Measurements from ENCODE around the gene FARS2. TPM values are rescaled to one million over a fixed set of nuclear protein-coding genes. Genes with fewer than 3 reads are reported as not detected.
A peak's percentile ranks its signal among the peaks of the same experiment; 100 is the strongest.

Gene FARS2
- total RNA-seq, 1 experiment from 2014 or later = 13.8 TPM

- Histone ChIP-seq H3K4me1 (ENCODE audit: control insufficient read depth in 1 of 2, insufficient read depth in 2 of 2, low read length in 2 of 2) (peaks cover 0 to 18% of the 10 kb centered on the region in 2 experiments; a peak in 1 of 4 replicates), H3K4me2 (ENCODE audit: low read length) (no peak overlapping the region), H3K4me3 (replicated peaks in 1 of 2; ENCODE audit: low read depth in 1 of 2, low read length in 2 of 2) (no peak overlapping the region), H3K27me3 (ENCODE audit: insufficient read depth, low read length) (no peaks in the 10 kb centered on the region), H2AFZ (ENCODE audit: low read depth, low read length, poor library complexity, severe bottlenecking) (no peak overlapping the region), H4K20me1 (ENCODE audit: insufficient read depth) (no peaks in the 10 kb centered on the region), H3K36me3 (ENCODE audit: control insufficient read depth in 1 of 2, insufficient read depth in 2 of 2, low read length in 2 of 2) (no peaks in the 10 kb centered on the region), H3K27ac (ENCODE audit: low read depth, low read length) (no peak overlapping the region), H3K9me3 (ENCODE audit: control insufficient read depth in 1 of 2, insufficient read depth in 1 of 2, low read depth in 1 of 2, low read length in 2 of 2) (no peaks in the 10 kb centered on the region), H3K9ac (ENCODE audit: low read length) (no peak overlapping the region), H3K9me2 (ENCODE audit: insufficient read depth) (no peaks in the 10 kb centered on the region), H3K79me2 (ENCODE audit: insufficient read depth, low read length) (no peaks in the 10 kb centered on the region)
- no peak for DNase-seq (ENCODE audit: low read depth, low spot score)
- ChIA-PET RAD21 (ENCODE audit: low non-redundant PET in 1 of 2, low total read pairs in 2 of 2, uncharacterized antibody in 2 of 2, unreplicated experiment in 2 of 2) (no interaction called here), POLR2A (no interaction called here), CTCF (interaction anchor here (1.2 kb wide), 1 partner anchor 16 kb away, joined by 5 read pairs; no protein-coding TSS in a partner anchor)
- BruUV-seq (replicated peaks) = no TSS peak
- intact Hi-C loops (cut with micrococcal nuclease) = no loop called here
- no peak for ATAC-seq
- TF ChIP-seq ZNF274 (IDR thresholded peaks at IDR 0.05; ENCODE audit: low read depth, low read length) (no peak), ELF1 (IDR thresholded peaks at IDR 0.05; ENCODE audit: borderline replicate concordance, low read depth) (no peak)
- TF ChIP-seq, protein P1, sequence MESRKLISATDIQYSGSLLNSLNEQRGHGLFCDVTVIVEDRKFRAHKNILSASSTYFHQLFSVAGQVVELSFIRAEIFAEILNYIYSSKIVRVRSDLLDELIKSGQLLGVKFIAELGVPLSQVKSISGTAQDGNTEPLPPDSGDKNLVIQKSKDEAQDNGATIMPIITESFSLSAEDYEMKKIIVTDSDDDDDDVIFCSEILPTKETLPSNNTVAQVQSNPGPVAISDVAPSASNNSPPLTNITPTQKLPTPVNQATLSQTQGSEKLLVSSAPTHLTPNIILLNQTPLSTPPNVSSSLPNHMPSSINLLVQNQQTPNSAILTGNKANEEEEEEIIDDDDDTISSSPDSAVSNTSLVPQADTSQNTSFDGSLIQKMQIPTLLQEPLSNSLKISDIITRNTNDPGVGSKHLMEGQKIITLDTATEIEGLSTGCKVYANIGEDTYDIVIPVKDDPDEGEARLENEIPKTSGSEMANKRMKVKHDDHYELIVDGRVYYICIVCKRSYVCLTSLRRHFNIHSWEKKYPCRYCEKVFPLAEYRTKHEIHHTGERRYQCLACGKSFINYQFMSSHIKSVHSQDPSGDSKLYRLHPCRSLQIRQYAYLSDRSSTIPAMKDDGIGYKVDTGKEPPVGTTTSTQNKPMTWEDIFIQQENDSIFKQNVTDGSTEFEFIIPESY (IDR thresholded peaks at IDR 0.05; ENCODE audit: extremely low read depth, insufficient replicate concordance, low read length) = no peak
Measured at GRCh38 chr6:5455142-5455541, 193.8 kb downstream of the FARS2 start.

GRCh38 chr6:5457041-5457440 is 195.7 kb downstream of the FARS2 start:
- H4K20me1 ChIP-seq (ENCODE audit: insufficient read depth) = no peaks in the 10 kb centered on the region
- intact Hi-C loops (cut with micrococcal nuclease) = no loop called here
- H3K27me3 ChIP-seq (ENCODE audit: insufficient read depth, low read length) = no peaks in the 10 kb centered on the region
- ATAC-seq (peak; percentile 36), DNase-seq (ENCODE audit: low read depth, low spot score) (no peak)
- ChIA-PET POLR2A (no interaction called here), RAD21 (ENCODE audit: low non-redundant PET in 1 of 2, low total read pairs in 2 of 2, uncharacterized antibody in 2 of 2, unreplicated experiment in 2 of 2) (no interaction called here), CTCF (no interaction called here)
- H3K4me3 ChIP-seq (replicated peaks in 1 of 2; ENCODE audit: low read depth in 1 of 2, low read length in 2 of 2) = no peak overlapping the region
- H3K9me3 ChIP-seq (ENCODE audit: control insufficient read depth in 1 of 2, insufficient read depth in 1 of 2, low read depth in 1 of 2, low read length in 2 of 2) = no peaks in the 10 kb centered on the region
- peaks cover 0 to 18% of the 10 kb centered on the region in 2 experiments; a peak in 1 of 4 replicates for H3K4me1 ChIP-seq (ENCODE audit: control insufficient read depth in 1 of 2, insufficient read depth in 2 of 2, low read length in 2 of 2)
- H3K79me2 ChIP-seq (ENCODE audit: insufficient read depth, low read length) = no peaks in the 10 kb centered on the region
- no peak overlapping the region for H3K9ac ChIP-seq (ENCODE audit: low read length)
- H3K9me2 ChIP-seq (ENCODE audit: insufficient read depth) = no peaks in the 10 kb centered on the region
- no peak overlapping the region for H3K4me2 ChIP-seq (ENCODE audit: low read length)
- no peaks in the 10 kb centered on the region for H3K36me3 ChIP-seq (ENCODE audit: control insufficient read depth in 1 of 2, insufficient read depth in 2 of 2, low read length in 2 of 2)
- BruUV-seq (replicated peaks) = no TSS peak
- H2AFZ ChIP-seq (ENCODE audit: low read depth, low read length, poor library complexity, severe bottlenecking) = no peak overlapping the region
- TF ChIP-seq, protein P2, sequence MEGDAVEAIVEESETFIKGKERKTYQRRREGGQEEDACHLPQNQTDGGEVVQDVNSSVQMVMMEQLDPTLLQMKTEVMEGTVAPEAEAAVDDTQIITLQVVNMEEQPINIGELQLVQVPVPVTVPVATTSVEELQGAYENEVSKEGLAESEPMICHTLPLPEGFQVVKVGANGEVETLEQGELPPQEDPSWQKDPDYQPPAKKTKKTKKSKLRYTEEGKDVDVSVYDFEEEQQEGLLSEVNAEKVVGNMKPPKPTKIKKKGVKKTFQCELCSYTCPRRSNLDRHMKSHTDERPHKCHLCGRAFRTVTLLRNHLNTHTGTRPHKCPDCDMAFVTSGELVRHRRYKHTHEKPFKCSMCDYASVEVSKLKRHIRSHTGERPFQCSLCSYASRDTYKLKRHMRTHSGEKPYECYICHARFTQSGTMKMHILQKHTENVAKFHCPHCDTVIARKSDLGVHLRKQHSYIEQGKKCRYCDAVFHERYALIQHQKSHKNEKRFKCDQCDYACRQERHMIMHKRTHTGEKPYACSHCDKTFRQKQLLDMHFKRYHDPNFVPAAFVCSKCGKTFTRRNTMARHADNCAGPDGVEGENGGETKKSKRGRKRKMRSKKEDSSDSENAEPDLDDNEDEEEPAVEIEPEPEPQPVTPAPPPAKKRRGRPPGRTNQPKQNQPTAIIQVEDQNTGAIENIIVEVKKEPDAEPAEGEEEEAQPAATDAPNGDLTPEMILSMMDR (IDR thresholded peaks at IDR 0.05 in 2 of 3, conservative IDR thresholded peaks at IDR 0.05 in 1 of 3; ENCODE audit: borderline replicate concordance in 1 of 3, insufficient read depth in 1 of 3, low read depth in 2 of 3, low read length in 2 of 3) = no peak
- TF ChIP-seq CBX3 (IDR thresholded peaks at IDR 0.05; ENCODE audit: low read depth) (no peak), ZNF274 (IDR thresholded peaks at IDR 0.05; ENCODE audit: low read depth, low read length) (no peak), ELF1 (IDR thresholded peaks at IDR 0.05; ENCODE audit: borderline replicate concordance, low read depth) (no peak), SRF (IDR thresholded peaks at IDR 0.05; ENCODE audit: low read depth) (no peak), POLR2A (IDR thresholded peaks at IDR 0.05; ENCODE audit: borderline replicate concordance, extremely low read depth, insufficient read depth, insufficient read length) (no peak), MAX (IDR thresholded peaks at IDR 0.05) (no peak), EZH2phosphoT487 (IDR thresholded peaks at IDR 0.05; ENCODE audit: borderline replicate concordance) (no peak), EZH2 (IDR thresholded peaks at IDR 0.05) (no peak), TCF7L2 (IDR thresholded peaks at IDR 0.05; ENCODE audit: borderline replicate concordance, extremely low read depth, insufficient read depth, insufficient read length) (no peak), POLR2AphosphoS5 (IDR thresholded peaks at IDR 0.05; ENCODE audit: low read depth, low read length) (no peak), EGR1 (IDR thresholded peaks at IDR 0.05; ENCODE audit: low read depth) (no peak), FOSL1 (IDR thresholded peaks at IDR 0.05; ENCODE audit: low read depth) (no peak)
- TF ChIP-seq, protein P1 (IDR thresholded peaks at IDR 0.05; ENCODE audit: extremely low read depth, insufficient replicate concordance, low read length) = no peak
- H3K27ac ChIP-seq (ENCODE audit: low read depth, low read length) = no peak overlapping the region

Data from HCT116 (cell line).